Activated B cell treated with CpG ODN at 0.5 μM for 24 hours (primary cell): ENCODE data around the gene TBCK. TPM values are rescaled to one million over a fixed set of nuclear protein-coding genes. Genes with fewer than 3 reads are reported as not detected.

Experiments used
- ATAC-seq: fragments of 200-7000 bp; cut with Tn5 transposase; one replicate; pipeline ENCODE4 v1.10.0; 2021; ENCODE audit warnings: low read depth, mild to moderate bottlenecking, moderate library complexity
- CTCF ChIA-PET: fragments of 350-600 bp; sonication (Branson Sonifier 250); formaldehyde crosslinking; loops from one replicate; lab custom pipeline; 2021; ENCODE audit warnings: antibody characterized with exemption; lab: Charles Lee
- POLR2A ChIA-PET: fragments of 350-600 bp; sonication (Branson Sonifier 250); formaldehyde crosslinking; loops from one replicate; lab custom pipeline; 2021; ENCODE audit warnings: antibody characterized with exemption; lab: Charles Lee
- DNase-seq: peaks from one replicate; pipeline ENCODE4 v3.0.0; 2022
- H3K27ac Mint-ChIP-seq: one replicate; pipeline ENCODE4 v1.8.0; 2020; ENCODE audit warnings: mixed read lengths
- H3K27me3 Mint-ChIP-seq: one replicate; pipeline ENCODE4 v1.8.0; 2021; ENCODE audit warnings: mixed read lengths
- H3K36me3 Mint-ChIP-seq: one replicate; pipeline ENCODE4 v1.8.0; 2021; ENCODE audit warnings: low read depth, mixed read lengths
- H3K4me1 Mint-ChIP-seq: one replicate; pipeline ENCODE4 v1.8.0; 2021; ENCODE audit warnings: mixed read lengths
- H3K4me3 Mint-ChIP-seq: one replicate; pipeline ENCODE4 v1.8.0; 2020; ENCODE audit warnings: mild to moderate bottlenecking, mixed read lengths
- H3K9me3 Mint-ChIP-seq: one replicate; pipeline ENCODE4 v1.8.0; 2020; ENCODE audit warnings: mixed read lengths
- intact Hi-C: fragments of 100-400 bp; cut with micrococcal nuclease; formaldehyde crosslinking; loops from one replicate; pipeline ENCODE4 v1.15.1; 2024
- total RNA-seq: library from RNA; stranded (reverse); gene quantifications from 2 replicates; pipeline ENCODE4 v1.2.3, GENCODE V29; 2022
- TF ChIP-seq, protein P1 (sequence below): fragments of 200-600 bp; IDR thresholded peaks from one replicate; pipeline ENCODE4 v1.8.0; 2022; ENCODE audit warnings: antibody characterized with exemption, mild to moderate bottlenecking

TBCK gene
- total RNA-seq = 45.6 and 60.1 TPM in 2 replicates

DNA sequence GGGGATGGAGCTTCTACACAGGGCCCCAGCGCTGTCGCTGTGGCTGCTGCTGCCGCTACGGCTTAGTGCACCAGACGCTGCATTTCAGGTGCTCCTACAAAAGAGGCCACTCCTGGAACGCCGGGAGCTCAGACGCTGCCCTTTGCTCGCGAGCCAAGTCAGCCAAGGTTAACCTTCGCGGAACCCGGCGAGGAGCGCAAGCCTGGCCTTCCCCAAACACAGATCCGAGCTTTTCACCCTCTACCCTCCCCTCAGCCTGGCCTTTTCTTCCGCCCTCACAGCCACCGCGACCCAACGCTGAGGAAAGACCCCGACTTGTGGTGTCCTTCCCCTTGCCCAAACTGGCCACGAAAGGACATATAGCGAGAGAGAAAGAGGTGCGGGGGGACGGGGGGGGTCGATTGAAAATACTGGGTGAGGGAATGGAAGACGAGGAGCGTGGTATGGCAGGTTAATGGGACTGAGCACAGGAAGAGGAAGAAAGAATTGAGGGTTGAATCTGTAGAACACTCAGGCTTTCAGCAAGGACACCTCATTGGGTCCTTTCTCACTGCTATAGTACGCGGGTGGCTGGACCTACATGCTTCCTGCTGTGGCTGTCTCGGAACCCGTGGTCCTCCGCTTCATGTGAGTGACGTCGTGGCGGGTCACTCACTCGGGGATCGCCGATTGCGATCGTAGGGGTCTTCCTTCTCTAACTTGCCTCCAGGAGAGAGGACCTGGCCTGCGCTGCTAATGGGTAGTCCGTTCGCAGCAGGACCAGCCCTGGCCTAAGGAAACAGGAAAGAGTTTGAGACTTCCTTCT, at the start of gene TBCK, which contains the start of gene AIMP1:
TSS of gene TBCK (minus strand) at position 242 of the 805 bp plus-strand sequence. CDS start 7,249 bp downstream, outside the sequence.
TSS of gene AIMP1 (plus strand) at position 583 of the 805 bp plus-strand sequence. CDS start 8,460 bp downstream, outside the sequence.
- Mint-ChIP-seq H3K4me1 (peaks cover 35% of the 10 kb centered on the region), H3K9me3 (no peaks in the 10 kb centered on the region), H3K4me3 (no peak within 1 kb of the TSS), H3K36me3 (peaks cover 17% of the 10 kb centered on the region), H3K27me3 (no peaks in the 10 kb centered on the region), H3K27ac (no peak within 1 kb of the TSS)
- ChIA-PET POLR2A (interaction anchor here (1.0 to 1.6 kb wide), 3 partner anchors 11 to 1404 kb away, joined by 5 to 11 read pairs (median 6); partner anchors contain the start of gene PAPSS1), CTCF (no interaction called here)
- DNase-seq (peak; percentile 78), ATAC-seq (peak; percentile 90)
- TF ChIP-seq, protein P1, sequence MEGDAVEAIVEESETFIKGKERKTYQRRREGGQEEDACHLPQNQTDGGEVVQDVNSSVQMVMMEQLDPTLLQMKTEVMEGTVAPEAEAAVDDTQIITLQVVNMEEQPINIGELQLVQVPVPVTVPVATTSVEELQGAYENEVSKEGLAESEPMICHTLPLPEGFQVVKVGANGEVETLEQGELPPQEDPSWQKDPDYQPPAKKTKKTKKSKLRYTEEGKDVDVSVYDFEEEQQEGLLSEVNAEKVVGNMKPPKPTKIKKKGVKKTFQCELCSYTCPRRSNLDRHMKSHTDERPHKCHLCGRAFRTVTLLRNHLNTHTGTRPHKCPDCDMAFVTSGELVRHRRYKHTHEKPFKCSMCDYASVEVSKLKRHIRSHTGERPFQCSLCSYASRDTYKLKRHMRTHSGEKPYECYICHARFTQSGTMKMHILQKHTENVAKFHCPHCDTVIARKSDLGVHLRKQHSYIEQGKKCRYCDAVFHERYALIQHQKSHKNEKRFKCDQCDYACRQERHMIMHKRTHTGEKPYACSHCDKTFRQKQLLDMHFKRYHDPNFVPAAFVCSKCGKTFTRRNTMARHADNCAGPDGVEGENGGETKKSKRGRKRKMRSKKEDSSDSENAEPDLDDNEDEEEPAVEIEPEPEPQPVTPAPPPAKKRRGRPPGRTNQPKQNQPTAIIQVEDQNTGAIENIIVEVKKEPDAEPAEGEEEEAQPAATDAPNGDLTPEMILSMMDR = no peak
- intact Hi-C loops = loop anchor here (1.0 to 5.0 kb wide), 7 partner anchors 17 to 1671 kb away; partner anchors contain the start of genes CYP2U1, GSTCD, HADH and INTS12

DNA sequence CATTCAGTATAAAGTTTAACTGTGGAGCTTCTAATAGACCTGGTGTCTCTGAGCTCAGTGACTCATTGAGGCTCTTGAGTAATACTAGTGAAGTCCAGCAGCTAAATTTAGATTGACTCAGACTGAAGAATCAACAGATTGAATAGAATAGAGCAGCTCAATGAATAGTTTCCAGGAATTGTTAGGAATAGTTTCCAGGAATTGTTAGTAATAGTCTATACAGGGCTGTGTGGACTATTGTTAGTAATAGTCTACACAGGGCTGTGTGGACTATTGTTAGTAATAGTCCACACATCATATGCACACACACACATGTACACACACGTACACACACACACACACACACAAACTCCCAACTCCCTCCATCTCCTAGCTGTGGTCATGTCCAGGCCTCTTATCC, 49.6 kb upstream of the TBCK start:
- H3K36me3 Mint-ChIP-seq = no peaks in the 10 kb centered on the region
- H3K9me3 Mint-ChIP-seq = no peaks in the 10 kb centered on the region
- POLR2A ChIA-PET = no interaction called here
- CTCF ChIA-PET = no interaction called here
- ATAC-seq (no peak), DNase-seq (no peak)
- H3K27ac Mint-ChIP-seq = no peak overlapping the region
- TF ChIP-seq, protein P1 = no peak
- H3K27me3 Mint-ChIP-seq = peaks cover 9% of the 10 kb centered on the region
- H3K4me1 Mint-ChIP-seq = no peaks in the 10 kb centered on the region
- intact Hi-C loops = loop anchor here (5.0 kb wide), 1 partner anchor 137 kb away; no protein-coding TSS in a partner anchor
- H3K4me3 Mint-ChIP-seq = no peak overlapping the region

DNA sequence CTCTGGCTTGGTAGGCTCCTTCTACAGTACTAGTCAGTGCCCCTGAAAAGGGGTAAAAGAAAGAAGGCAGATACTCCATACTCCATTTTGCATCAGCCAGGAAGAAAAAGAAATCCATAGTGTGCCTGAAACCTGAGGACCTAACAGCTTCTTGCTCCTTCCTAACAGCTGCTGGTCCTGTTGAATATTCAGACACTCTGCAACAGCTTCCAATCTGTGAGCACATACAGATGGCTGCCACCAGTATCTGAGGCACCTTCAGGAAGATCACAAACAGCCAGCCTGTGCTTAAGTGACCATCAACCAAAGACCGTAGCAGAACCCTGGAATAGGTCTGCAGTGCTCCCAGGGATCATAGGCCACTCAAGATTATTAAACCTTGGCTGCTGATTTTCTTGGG, 48.3 kb upstream of the TBCK start:
- Mint-ChIP-seq H3K36me3 (no peaks in the 10 kb centered on the region), H3K27me3 (peaks cover 6% of the 10 kb centered on the region), H3K4me3 (no peak overlapping the region), H3K27ac (no peak overlapping the region), H3K9me3 (no peaks in the 10 kb centered on the region), H3K4me1 (no peaks in the 10 kb centered on the region)
- intact Hi-C loops = no loop called here
- no peak for ATAC-seq
- no peak for DNase-seq
- ChIA-PET POLR2A (no interaction called here), CTCF (no interaction called here)
- TF ChIP-seq, protein P1 = no peak

DNA sequence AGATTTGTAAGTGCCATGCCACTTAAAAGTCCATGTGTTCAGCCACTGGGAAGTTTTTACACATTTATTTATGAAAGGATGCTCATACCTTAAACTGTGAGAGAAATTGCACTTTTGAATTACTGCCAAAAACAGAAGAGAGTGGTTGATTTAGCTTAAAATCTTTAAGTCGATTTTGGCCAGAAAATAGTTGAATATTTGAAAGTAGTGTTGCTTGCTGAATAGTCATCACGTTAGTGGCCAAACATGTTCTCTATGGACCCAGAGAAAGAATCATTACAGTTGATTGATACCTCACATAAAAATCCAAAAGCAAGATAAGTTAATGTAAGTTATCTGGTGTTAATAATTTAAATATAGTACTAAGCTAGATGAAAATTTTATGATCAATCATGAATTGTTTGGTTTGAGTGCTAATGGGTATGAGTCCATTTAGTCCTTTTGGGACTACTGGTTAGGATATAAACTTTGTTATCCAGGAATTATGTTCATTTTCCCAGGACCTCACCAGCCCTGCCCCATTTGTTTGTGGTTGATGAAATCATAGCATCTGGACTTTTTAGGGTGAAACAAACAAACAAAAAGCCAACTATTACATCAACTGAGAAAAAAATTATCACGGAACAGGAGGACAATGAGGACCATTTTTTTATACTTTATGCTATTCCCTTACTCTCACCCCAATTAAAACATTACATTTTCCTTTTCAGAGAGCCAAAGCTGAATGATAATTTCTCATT, 46.2 kb upstream of the TBCK start:
- Mint-ChIP-seq H3K27me3 (peaks cover 6% of the 10 kb centered on the region), H3K4me1 (peaks cover 3% of the 10 kb centered on the region), H3K27ac (no peak overlapping the region), H3K4me3 (no peak overlapping the region), H3K36me3 (no peaks in the 10 kb centered on the region), H3K9me3 (no peaks in the 10 kb centered on the region)
- ATAC-seq (no peak), DNase-seq (no peak)
- ChIA-PET CTCF (no interaction called here), POLR2A (no interaction called here)
- TF ChIP-seq, protein P1 = no peak
- intact Hi-C loops = no loop called here

DNA sequence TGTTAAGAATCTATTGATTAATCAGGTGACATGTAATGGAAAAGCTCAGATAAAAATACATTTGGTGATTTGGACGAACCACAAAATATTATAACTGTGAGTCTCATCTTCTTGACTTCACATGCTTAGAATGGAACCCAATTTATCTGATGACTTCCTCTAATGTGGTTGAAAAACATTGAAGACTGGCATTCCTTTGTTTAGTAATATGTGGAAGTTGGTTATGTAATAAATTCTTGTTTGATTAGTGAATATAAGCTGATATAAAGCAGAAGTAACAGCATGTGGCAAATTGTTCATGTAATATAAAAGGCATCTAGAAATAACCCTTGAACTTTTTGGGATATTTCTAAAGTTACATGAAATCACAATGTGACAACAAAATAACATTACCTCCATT, 42.9 kb upstream of the TBCK start:
- POLR2A ChIA-PET = no interaction called here
- Mint-ChIP-seq H3K27me3 (peaks cover under 1% of the 10 kb centered on the region), H3K4me1 (peaks cover 3% of the 10 kb centered on the region), H3K27ac (no peak overlapping the region), H3K9me3 (no peaks in the 10 kb centered on the region), H3K4me3 (no peak overlapping the region), H3K36me3 (no peaks in the 10 kb centered on the region)
- TF ChIP-seq, protein P1 = no peak
- DNase-seq (no peak), ATAC-seq (no peak)
- CTCF ChIA-PET = no interaction called here
- intact Hi-C loops = no loop called here
